GM18505 (cell line): Measurements from ENCODE around the gene GMPPA.

ENCODE experiments used
- ATAC-seq: cut with Tn5 transposase; IDR thresholded peaks from one replicate; pipeline ENCODE4 v1.9.1; 2021; ENCODE audit not compliant: unreplicated experiment
- POLR2A ChIP-seq: IDR thresholded peaks from 4 replicates; pipeline ENCODE4 v1.6.1; 2011; ENCODE audit warnings: borderline replicate concordance; ENCODE audit not compliant: insufficient read depth, insufficient read length; ENCODE audit errors: extremely low read depth

The GMPPA gene

DNA sequence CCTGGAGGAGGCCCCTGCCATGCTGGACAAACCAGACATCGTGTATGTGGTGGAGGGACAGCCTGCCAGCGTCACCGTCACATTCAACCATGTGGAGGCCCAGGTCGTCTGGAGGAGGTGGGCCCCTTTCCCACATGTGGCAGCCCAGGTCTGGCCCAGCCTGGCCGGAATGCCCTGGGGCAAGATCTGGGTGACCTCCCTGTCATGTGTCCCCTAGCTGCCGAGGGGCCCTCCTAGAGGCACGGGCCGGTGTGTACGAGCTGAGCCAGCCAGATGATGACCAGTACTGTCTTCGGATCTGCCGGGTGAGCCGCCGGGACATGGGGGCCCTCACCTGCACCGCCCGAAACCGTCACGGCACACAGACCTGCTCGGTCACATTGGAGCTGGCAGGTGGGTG is 25.2 kb upstream of the GMPPA start:
- TF ChIP-seq POLR2A = no peak
- ATAC-seq = no peak

DNA sequence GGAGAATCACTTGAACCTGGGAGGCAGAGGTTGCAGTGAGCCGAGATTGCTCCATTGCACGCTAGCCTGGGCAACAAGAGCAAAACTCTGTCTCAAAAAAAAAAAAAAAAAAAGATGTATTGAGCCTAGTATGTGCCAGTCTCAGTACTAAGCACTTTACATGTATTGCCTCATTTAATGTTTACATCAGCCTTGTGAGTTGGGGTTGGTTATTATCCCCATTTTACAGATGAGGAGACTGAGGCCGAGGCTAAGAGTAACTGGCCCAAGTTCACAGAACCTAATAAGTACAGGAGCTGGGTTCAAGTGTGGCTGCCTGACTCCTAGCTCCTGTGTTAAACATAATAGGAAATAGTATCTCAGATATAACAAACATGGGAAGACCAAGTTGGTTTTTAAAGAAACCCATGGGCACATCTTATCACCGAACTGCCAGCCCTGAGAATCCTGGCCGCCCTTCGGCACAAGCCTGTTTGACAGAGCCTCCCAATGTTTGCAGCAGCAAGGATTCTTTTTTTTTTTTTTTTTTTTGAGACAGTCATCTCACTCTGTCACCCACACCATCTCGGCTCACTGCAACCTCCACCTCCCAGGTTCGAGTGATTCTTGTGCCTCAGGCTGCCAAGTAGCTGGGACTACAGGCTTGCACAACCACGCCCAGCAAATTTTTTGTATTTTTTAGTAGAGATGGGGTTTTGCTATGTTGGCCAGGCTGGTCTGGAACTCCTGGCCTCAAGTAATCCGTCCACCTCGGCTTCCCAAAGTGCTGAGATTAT is 24.2 kb upstream of the GMPPA start:
- no peak for ATAC-seq
- TF ChIP-seq POLR2A = no peak

DNA sequence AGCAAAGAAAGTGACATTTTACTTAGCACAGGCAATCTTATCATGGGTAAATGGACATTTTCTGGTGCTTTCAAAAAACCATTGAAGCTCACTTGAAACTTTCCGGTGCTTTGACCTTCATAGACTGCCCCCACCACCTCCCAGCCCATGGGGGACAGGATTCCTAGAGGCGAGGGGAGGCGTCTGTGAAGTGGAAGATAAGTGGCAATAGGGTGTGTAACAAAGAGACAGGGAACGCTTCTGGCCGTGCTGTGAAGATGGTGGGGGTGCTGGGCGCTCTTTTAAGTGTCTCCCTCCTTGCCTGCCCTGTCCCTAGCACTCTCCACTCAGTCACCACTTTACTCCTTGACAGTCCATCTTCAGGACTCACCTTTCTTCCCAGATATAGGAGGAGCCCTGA is 23.4 kb upstream of the GMPPA start:
- ATAC-seq = no peak
- TF ChIP-seq POLR2A = no peak

DNA sequence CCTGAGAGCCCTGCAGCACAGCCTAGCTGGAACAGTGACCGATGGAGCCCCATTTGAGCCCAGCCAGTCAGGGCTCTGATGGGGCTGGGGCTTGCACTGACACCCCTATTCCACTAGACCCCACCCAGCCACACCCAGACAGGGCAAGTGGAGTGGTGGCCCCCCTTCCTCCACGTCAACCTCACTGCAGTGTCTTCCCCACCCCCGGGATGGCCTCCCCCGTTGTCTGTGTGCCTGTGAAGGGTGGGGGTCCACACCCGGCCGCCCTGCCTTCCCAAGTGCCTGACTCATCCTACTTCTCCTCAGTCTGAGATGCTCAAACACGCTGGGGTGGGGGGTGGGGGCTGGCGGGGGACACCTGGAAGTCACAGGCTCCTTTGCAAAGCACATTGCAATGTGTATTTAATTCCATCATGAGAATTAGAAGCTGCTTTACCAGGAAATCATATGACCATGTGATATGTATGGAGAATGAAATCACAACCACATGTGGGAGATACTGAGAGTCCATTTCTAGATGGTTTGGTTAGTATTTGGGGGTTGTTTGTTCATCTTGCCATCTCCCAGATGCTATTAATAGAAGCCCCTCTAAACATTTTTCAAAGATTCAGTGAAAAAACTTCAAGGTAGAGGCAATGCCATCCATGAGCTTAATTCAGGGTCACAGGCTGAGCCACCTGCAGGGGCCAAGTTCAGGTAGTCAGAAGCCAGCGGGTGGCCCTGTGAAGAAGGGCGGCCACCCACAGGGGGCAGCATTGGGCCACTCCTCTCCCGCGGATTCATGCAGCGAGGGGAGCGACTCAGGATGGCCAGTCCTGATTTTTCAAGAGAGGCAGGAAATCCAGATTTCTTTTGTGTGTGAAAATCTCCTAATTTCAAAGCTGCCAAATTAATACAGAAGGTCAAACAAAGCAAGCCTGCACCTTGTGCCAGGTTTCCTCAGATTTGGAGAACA is 22.7 kb upstream of the GMPPA start:
- ATAC-seq = no peak
- TF ChIP-seq POLR2A = no peak

DNA sequence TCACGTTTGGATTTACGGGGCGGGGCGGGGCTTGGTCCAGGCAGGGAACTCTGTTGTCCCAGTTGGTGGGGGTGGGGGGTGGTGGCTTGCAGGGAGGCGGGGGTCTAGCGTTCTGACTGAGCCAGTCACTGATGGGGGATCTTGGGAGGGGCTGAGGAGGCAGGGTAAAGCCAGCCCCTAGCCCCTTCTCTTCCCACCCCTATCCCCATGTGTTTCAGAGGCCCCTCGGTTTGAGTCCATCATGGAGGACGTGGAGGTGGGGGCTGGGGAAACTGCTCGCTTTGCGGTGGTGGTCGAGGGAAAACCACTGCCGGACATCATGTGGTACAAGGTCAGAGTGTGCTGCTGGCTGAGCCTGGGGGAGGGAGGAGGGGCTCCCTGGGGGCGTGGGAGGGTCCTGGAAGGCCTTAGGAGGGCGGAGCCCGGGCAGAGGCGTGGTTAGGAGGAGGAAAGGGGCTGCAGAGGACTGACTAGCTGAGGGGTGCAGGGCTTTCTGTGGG is 22.0 kb upstream of the GMPPA start:
- no peak for TF ChIP-seq POLR2A
- no peak for ATAC-seq

DNA sequence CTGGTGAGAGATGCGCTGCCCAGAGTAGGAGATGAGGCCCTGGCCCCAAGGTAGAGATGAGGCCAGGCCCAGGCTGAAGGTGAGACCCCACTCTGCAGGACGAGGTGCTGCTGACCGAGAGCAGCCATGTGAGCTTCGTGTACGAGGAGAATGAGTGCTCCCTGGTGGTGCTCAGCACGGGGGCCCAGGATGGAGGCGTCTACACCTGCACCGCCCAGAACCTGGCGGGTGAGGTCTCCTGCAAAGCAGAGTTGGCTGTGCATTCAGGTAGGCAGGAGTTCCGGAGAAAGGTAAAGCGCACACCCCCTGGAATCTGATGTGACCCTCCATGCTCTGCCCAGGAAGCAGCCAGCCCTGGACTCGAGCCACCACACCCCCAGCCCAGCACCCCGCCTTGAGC is 21.5 kb upstream of the GMPPA start:
- ATAC-seq = no peak
- TF ChIP-seq POLR2A = no peak

DNA sequence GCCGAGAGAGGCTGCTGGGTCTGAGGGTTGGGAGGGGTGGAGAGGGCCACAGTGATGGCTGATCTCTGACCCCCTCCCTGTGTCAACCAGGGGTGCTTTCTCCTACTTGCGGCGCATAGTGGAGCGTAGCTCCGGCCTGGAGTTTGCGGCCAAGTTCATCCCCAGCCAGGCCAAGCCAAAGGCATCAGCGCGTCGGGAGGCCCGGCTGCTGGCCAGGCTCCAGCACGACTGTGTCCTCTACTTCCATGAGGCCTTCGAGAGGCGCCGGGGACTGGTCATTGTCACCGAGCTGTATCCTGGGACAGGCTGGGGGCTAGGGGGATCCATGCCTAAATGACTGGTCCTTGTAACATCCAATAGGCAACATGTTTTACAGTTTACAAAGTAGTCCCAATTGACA is 20.9 kb upstream of the GMPPA start:
- no peak for ATAC-seq
- TF ChIP-seq POLR2A = no peak

DNA sequence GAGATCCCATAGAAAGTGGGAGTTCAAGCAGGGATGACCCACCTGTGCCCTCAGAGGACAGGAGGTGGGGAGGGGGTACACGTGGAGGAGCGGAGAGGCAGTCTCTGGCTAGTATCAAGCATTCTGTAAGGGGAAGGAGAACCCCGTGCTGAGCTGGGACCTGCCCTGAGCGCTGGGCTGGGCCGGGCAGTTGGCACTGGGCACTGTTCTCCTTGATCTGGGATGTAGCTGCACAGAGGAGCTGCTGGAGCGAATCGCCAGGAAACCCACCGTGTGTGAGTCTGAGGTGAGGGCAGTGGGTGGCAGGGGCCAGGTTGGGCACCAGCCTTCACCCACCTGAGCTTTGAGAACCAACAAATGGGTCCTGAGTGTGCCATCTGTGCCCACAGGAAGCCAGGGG is 19.8 kb upstream of the GMPPA start:
- no peak for TF ChIP-seq POLR2A
- ATAC-seq = no peak

DNA sequence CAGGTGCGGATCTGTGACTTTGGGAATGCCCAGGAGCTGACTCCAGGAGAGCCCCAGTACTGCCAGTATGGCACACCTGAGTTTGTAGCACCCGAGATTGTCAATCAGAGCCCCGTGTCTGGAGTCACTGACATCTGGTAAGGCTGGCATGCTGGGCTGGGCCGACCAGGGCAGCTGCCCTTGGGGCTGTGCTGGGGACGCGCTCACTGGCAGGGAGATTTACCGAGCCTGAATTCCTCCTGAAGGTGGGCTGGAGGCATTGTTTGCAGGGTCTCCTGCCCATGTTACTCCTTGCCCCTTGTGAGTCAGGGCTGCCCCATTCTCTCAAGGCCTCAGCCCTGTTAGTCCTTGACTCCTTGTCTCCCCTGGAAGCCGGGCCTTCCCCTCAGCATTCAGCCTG is 18.7 kb upstream of the GMPPA start:
- no peak for ATAC-seq
- no peak for TF ChIP-seq POLR2A

DNA sequence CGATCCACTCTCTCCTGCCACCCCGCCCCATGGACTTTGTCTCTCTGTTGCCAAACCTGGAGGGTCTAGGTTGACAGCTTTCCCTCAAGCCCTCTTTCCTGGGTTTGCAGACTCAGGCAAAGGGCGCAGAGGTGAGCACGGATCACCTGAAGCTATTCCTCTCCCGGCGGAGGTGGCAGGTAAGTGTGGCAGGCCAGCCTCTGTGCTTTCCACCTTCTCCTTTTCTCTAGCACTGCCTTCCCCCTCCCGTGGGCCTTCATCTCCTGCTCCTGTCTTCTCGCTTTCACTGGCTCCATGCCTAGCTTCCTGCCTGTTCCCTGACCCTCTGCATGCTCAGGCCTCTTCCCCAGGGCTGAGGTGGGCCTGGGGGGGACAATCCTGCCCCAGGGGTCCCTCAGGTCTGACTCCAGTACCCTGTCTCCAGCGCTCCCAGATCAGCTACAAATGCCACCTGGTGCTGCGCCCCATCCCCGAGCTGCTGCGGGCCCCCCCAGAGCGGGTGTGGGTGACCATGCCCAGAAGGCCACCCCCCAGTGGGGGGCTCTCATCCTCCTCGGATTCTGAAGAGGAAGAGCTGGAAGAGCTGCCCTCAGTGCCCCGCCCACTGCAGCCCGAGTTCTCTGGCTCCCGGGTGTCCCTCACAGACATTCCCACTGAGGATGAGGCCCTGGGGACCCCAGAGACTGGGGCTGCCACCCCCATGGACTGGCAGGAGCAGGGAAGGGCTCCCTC is 15.9 kb upstream of the GMPPA start:
- ATAC-seq = no peak
- TF ChIP-seq POLR2A = no peak

DNA sequence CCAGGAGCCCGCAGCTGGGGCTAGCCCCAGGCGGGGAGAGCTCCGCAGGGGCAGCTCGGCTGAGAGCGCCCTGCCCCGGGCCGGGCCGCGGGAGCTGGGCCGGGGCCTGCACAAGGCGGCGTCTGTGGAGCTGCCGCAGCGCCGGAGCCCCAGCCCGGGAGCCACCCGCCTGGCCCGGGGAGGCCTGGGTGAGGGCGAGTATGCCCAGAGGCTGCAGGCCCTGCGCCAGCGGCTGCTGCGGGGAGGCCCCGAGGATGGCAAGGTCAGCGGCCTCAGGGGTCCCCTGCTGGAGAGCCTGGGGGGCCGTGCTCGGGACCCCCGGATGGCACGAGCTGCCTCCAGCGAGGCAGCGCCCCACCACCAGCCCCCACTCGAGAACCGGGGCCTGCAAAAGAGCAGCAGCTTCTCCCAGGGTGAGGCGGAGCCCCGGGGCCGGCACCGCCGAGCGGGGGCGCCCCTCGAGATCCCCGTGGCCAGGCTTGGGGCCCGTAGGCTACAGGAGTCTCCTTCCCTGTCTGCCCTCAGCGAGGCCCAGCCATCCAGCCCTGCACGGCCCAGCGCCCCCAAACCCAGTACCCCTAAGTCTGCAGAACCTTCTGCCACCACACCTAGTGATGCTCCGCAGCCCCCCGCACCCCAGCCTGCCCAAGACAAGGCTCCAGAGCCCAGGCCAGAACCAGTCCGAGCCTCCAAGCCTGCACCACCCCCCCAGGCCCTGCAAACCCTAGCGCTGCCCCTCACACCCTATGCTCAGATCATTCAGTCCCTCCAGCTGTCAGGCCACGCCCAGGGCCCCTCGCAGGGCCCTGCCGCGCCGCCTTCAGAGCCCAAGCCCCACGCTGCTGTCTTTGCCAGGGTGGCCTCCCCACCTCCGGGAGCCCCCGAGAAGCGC is 15.0 kb upstream of the GMPPA start:
- ATAC-seq = no peak
- TF ChIP-seq POLR2A = no peak

DNA sequence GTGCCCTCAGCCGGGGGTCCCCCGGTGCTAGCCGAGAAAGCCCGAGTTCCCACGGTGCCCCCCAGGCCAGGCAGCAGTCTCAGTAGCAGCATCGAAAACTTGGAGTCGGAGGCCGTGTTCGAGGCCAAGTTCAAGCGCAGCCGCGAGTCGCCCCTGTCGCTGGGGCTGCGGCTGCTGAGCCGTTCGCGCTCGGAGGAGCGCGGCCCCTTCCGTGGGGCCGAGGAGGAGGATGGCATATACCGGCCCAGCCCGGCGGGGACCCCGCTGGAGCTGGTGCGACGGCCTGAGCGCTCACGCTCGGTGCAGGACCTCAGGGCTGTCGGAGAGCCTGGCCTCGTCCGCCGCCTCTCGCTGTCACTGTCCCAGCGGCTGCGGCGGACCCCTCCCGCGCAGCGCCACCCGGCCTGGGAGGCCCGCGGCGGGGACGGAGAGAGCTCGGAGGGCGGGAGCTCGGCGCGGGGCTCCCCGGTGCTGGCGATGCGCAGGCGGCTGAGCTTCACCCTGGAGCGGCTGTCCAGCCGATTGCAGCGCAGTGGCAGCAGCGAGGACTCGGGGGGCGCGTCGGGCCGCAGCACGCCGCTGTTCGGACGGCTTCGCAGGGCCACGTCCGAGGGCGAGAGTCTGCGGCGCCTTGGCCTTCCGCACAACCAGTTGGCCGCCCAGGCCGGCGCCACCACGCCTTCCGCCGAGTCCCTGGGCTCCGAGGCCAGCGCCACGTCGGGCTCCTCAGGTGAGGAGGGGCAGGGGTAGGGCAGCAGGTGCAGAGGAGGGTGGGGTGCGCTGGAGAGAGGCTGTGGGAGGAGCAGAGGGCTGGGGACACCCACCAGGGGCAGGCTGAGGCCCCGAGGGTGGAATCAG is 14.1 kb upstream of the GMPPA start:
- no peak for ATAC-seq
- TF ChIP-seq POLR2A = no peak

DNA sequence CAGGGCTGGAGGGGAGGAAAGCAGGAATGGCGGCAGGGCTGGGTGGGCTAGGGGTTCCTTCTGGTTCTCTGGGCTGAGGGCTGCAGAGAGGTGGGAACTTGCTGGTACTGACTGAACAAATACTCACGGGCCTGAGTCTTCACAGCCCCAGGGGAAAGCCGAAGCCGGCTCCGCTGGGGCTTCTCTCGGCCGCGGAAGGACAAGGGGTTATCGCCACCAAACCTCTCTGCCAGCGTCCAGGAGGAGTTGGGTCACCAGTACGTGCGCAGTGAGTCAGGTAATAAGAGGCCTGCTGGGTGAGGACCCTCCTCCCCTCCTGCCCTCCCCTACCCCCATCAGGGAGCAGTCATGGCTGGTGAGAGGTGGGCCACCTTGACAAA is 13.5 kb upstream of the GMPPA start:
- ATAC-seq = no peak
- no peak for TF ChIP-seq POLR2A
